SU-DHL-6 (cell line): ENCODE data around the gene MPO.

Source experiments
- EZH2phosphoT487 ChIP-seq: fragments of 200-600 bp; sonication (generic), shearing (Covaris generic); conservative IDR thresholded peaks from 2 replicates; pipeline ENCODE4 v1.6.1; 2018; ENCODE audit warnings: mild to moderate bottlenecking, antibody characterized with exemption, low read length, moderate library complexity, mixed read lengths
- TF ChIP-seq, protein P1 (sequence below): fragments of 200-600 bp; sonication (generic); IDR thresholded peaks from one replicate; pipeline ENCODE4 v1.5.1; 2017; ENCODE audit warnings: antibody characterized with exemption, mild to moderate bottlenecking, low read length, moderate library complexity; ENCODE audit not compliant: insufficient read depth, poor library complexity, severe bottlenecking

DNA sequence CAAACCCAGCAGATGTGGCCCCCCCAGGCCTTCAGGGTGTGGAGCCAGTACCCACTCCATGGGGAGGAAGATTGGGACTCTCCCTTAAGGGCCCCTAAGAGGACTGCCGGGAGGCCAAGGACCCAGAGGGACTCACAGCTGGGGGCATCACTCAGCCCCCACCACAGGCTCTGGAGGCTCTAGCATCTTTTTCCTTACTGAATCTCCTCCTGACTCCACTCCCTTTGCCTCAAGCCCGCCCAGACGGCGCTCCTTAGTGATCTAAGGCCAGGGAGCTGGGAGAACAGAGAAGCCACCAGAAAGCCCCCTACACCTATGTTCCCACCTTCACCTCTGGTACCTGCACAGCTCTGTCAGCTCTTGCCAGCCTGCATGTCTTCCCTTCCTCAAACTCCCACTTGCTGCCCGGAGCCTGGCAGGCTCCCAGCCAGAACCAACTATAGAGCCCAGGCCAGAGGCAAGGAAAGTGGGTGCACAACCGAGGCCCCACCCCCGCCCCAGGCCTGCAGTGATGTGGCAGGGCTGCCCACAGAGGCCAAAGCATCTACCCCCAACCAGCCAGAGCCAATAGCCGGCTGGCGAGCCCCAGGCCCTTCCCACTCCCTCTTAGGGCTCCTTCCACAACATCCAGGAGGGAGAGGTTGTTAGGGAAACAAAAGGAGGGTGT, 22.3 kb upstream of the MPO start:
- TF ChIP-seq, protein P1, sequence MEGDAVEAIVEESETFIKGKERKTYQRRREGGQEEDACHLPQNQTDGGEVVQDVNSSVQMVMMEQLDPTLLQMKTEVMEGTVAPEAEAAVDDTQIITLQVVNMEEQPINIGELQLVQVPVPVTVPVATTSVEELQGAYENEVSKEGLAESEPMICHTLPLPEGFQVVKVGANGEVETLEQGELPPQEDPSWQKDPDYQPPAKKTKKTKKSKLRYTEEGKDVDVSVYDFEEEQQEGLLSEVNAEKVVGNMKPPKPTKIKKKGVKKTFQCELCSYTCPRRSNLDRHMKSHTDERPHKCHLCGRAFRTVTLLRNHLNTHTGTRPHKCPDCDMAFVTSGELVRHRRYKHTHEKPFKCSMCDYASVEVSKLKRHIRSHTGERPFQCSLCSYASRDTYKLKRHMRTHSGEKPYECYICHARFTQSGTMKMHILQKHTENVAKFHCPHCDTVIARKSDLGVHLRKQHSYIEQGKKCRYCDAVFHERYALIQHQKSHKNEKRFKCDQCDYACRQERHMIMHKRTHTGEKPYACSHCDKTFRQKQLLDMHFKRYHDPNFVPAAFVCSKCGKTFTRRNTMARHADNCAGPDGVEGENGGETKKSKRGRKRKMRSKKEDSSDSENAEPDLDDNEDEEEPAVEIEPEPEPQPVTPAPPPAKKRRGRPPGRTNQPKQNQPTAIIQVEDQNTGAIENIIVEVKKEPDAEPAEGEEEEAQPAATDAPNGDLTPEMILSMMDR, result no peak
- TF ChIP-seq EZH2phosphoT487, result no peak
